HG03025 (cell line): ENCODE measurements around the gene AP3S2.
"Not testable (repeated sequence)": the region's sequence is repeated elsewhere in the genome, so short reads cannot be mapped to it uniquely, and the experiment has no call there.

Experiments used
- ATAC-seq: cut with Tn5 transposase; IDR thresholded peaks from one replicate; pipeline ENCODE4 v1.9.1; 2021; ENCODE audit warnings: mild to moderate bottlenecking, moderate library complexity; ENCODE audit not compliant: unreplicated experiment, low FRiP score

The AP3S2 gene

DNA sequence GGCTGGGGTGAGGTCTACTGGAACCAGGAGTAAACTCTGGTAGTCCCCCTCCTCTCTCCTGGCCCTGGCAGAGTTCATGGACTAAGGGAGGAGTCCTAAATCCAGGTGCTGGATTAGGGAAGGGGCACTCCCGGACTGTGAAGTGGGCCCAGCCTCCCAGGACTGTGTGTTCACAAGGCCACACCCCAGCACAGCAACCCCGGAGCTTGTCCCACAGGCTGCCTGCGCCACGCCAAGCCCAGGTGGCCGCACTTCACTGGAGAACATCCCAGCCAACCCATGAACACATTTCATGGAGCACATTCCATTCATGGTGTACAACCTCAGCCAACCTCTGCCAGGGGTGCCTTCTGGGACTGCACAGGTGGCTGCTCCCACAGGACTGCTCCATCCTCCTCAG, 10.7 kb upstream of the AP3S2 start:
- ATAC-seq = no peak

DNA sequence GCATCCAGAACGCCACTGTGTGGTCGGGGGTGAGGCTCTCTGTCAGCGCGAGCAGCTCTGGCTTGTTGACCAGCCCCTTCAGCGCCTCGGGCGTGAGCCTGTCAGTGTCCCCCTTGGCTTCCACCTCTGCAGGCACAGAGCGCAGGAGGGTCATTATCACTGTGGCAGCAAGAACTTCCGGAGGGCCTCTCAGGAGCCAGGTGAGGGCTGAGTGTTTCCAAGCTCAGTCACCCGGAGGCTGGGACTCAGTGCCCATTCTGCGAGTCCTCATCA, 10.0 kb upstream of the AP3S2 start:
- no peak for ATAC-seq

DNA sequence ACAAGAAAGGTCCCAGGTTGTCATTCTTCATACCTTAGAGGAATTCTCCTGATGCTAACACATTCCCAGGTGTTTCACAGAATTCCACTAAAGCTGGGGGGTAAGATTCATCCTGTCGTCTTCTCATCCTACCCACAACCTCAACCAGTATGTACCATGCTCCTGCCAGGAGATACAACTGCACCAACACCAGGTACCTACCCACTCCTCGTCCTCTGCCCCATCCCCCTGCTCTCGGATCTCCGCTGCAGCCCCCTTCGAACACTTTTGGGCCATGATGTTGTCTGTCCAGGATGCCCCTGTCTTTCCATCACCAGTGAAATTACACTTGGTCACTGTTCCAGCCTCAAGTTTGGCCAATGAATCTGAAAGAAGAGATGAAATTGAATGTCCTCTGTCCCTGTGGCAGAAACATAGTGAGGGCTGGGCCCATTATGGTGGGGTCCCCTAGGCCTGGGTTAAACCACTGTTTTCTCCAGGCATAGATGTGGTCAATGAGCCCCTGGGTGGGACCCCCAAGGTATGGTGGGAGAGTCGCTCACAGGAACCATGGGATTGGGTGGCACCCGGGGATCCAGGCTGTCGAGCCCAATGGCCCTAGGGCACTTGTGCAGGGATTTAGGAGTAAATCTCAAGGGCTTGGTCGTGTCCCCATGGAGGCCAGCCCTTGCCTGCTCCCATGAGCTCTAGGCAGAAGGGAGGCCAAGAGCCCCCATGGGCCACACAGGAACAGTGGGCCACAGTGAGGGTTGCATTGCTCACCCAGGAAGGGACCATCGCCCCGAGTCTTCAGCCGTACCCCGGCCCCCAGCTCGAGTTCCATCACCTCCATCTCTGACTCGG, 9.4 kb upstream of the AP3S2 start:
- ATAC-seq = no peak

DNA sequence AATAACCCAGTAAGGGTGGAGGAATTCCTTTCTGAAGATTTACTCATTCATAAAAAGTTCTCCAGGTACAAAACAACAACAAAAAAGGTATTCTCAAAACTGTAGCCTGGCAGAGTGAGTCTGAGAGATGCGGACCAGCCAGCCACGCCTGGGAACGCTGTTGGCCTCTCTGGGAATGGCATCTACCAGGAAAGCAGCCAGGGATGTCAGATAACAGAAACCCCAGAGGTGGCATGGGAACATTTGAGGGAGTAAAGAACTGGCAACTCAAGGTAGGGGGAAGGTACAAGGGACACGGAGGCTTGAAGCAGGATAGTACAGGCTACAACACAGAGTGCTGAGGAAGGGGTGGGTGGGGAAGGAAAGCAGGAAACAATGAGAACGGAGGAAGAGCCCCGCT, 7.1 kb upstream of the AP3S2 start:
- no peak for ATAC-seq

DNA sequence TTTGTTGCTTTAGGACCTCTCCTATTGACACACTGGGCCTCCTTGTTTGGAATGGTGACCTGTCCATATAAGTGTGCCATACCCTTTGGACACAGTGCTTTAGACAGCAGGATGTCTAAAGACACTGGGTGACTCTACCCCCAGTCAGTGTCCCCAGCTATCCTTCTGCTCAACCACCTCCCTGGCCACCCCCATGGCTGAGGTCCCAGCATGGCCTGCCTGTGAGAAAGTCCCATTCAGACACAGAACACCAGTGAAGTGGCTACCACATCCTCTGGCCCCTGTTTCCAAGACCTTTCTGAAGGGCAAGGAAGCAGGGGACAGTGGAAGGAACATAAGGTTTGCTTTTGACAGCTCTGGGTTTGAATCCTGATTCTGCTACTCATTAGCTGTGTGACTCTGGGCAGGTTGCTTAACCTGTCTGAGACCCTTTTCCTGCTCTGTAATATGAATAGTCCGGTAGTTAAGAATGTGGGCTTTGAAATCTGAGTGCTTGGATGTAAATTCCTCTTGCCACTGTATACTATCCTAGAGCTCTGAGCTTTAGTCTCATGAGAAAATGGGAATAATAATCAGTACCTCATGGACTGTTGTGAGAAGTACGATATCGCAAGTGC, 6.3 kb upstream of the AP3S2 start:
- no peak for ATAC-seq

DNA sequence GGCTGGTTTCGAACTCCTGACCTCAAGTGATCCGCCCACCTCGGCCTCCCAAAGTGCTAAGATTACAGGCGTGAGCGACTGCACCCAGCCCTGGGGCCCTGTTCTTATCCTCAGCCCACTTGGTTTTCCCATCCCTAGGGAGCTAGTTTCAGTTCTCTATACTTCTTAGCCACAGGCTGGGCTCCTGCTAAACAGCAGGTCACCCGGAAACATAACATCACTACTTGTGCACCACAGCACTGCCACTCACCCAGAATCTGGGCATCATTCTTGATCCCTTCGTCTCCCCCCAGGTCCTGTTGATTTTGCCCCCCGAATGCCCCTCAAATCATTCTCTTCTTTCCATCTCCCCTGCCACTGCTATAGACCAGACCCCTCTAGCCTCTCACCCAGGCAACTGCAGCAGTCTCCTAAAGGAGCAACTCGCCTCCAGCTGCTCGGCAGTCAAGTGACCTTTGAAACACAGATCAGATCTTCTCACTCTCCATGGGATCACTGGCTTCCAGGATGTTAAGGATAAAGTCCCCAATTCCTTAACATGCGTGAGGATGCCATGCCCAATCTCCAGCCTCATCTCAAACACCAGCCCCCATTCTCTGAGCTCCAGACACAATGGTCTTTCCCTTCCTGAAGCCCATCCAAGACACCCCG, 5.6 kb upstream of the AP3S2 start:
- ATAC-seq = no peak

DNA sequence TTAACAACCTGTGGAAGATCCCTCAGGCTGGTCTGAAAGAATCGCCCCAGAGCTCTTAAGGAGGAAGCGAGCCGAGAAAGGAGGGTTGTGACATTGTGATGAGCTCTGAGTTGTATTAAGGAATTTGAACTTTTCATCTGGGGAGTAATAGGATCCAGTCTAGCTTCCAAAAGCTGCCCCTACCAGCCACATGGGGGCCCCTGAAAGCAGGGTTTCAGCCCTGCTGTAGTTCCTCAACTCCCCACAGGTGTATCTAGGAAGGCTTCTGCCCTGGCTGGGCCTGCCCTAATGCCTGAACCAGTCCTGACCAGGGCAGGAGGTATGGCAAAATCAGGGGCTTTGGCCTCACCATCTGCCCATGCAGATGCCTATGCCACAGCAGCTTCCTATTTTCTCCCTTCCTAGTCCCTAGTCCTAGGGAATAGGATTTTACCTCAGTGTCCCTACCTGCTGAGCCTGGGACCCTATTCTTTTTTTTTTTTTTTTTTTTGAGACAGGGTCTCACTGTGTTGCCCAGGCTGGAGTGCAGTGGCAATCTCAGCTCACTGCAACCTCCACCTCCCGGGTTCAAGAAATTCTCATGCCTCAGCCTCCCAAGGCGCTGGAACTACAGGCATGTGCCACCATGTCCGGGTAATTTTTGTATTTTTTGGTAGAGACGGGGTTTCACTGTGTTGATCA, 5.0 kb upstream of the AP3S2 start:
- ATAC-seq = no peak

DNA sequence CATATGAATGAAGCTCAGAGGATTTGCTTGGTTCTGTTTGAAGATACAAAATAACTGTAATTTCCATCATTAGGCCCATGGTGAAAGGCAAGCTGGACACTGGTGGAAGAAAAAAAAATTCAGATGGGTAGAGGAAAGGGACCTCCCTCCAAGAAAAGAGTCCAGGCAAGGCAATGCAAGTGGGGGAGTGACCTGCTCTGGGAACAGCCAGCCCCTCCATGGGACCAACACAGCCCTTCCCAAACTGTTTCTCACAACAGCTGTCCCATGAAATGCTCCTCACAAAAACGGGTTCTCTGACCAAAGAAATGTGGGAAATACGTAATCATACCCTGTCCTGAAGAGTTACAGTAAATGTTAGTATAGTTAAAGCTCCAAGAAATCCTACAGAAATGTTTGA, 4.4 kb upstream of the AP3S2 start:
- no peak for ATAC-seq

DNA sequence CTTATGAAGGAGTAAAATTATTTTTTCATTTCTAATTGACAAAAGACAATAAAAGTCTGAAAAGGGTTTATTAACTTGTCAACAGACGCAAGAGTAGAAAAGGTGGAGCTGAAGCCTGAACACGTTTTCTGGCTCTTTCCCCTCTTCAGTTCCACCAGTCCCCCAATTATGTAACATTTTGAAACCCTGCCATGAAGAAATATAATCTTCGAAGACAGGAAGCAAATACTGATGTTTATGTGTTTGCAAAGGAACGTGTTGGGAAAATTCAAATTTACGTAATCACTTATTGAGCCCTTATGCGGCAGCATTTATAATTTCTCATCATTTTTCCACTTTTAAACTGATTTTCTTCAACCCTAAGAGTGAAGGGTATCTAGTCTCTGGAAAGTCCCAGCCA, 767 bp downstream of the AP3S2 start:
- no peak for ATAC-seq

DNA sequence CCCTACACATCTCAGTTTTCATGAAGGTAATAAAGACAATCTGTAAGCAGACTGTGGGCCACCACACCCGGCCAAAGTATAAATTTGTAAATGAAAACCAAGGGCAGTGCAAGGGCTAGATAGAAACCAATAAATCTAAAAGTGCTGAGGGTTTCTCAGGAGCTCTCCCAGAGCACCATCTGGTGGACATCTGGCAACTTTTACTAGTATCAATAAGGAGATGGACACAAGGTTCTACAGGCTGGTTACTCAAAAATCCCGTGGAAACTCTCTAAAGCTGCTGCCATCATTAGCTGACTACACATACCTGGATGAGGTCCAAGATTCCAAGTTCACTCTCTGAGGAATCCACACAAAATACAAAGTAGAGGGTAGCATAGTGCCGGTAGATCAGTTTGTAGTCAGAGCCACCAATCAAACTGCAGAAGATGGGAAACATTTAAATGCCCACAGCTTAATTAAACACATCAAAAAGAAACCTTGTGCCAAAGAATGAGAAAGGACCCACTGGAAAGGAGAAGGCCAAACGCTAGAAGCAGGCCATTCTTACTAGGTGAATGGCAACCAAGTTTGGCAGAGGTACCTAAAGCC, 5.5 kb downstream of the AP3S2 start:
- ATAC-seq = no peak

DNA sequence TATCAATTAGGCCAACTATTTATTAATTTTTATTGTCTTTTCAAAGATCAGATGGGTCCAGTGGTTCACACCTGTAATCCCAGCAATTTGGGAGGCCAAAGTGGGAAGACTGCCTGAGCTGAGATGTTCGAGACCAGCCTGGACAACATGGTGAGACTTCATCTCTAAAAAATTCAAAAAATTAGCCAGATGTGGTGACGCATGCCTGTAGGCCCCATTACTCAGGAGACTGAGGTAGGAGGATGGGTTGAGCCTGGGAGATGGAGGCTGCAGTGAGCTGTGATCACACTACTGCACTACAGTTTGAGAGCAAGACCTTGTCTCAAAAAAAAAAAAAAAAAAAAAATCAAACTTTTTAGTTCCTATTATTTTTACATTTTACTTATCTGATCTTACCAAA, 8.2 kb downstream of the AP3S2 start:
- no peak for ATAC-seq

DNA sequence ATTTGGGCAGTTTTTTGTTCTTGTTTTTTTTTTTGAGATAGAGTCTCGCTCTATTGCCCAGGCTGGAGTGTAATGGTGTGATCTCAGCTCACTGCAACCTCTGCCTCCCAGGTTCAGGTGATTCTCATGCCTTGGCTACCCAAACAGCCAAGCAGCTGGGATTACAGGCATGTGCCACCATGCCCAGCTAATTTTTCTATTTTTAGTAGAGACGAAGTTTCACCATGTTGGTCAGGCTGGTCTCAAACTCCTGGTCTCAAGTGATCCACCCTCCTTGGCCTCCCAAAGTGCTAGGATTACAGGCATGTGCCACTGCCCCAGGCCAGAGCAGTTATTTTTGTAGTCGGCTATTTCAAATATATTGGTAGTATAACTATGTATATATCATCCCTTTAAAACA, 8.6 kb downstream of the AP3S2 start:
- not testable (repeated sequence) for ATAC-seq

DNA sequence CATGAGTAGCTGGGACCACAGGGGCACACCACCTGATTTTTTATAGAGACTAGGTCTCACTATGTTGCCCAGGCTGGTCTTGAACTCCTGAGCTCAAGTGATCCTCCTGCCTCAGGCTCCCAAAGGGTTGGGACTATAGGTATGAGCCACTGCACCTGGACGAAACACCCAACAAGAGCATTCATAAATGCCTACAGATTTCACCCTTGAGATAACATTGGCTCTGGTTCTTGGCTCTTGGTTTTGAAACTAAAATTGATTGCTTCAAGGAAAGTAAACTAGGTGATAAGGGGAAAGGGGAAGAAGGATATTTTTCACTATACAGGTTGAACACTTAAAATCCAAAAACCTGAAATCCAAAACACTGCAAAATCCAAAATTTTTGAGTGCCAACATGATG, 10.3 kb downstream of the AP3S2 start:
- no peak for ATAC-seq

DNA sequence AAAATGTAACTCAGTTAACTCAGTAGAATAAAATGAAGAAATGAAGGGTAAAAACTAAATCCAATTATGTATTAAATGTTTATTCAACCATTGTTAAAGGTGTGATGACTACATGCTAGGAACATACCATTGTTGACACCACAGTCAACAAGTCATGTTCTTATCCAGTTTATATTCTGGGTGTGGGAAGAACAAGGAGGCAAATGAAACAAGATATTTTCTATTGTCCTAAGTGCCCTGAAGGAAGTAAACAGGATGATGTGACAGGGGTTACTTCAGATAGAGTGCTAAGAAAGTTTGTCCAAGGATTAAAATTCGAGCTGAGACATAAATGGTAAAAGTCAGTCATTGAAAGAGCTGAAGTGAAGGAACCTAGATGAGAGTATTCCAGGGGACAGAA, 13.1 kb downstream of the AP3S2 start:
- no peak for ATAC-seq

DNA sequence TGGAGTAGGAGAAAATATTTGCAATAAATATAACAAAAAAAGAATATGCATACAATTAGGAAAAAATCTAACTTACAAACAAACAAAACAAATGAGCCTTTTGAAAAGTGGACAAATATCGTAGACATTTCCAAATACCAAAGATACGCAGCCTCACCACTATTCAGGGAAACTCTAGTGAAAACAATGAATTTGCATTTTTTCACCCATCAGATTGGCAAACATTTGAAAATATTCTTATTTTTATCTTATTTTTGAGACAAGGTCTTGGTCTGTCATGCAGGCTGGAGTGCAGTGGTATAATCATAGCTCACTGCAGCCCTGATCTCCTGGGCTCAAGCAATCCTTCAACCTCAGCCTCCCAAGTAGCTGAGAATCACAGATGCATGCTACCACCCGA, 15.5 kb downstream of the AP3S2 start:
- no peak for ATAC-seq

DNA sequence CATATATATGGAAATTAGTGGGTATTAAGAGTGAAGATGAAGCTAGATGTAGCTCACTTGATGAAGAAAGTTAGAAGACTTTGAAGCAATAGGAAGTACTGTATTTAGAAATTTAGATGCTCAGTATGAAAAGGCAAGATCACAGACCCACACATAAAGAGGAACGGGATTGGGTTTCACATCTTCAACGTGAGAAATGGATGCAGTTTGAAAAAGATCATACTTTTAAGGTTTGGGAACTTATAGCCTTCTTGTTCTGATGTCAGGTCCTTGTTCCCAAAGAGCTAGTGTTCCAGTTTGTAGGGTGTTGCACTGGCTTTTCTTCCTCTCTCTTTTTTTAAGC, 16.7 kb downstream of the AP3S2 start:
- no peak for ATAC-seq

DNA sequence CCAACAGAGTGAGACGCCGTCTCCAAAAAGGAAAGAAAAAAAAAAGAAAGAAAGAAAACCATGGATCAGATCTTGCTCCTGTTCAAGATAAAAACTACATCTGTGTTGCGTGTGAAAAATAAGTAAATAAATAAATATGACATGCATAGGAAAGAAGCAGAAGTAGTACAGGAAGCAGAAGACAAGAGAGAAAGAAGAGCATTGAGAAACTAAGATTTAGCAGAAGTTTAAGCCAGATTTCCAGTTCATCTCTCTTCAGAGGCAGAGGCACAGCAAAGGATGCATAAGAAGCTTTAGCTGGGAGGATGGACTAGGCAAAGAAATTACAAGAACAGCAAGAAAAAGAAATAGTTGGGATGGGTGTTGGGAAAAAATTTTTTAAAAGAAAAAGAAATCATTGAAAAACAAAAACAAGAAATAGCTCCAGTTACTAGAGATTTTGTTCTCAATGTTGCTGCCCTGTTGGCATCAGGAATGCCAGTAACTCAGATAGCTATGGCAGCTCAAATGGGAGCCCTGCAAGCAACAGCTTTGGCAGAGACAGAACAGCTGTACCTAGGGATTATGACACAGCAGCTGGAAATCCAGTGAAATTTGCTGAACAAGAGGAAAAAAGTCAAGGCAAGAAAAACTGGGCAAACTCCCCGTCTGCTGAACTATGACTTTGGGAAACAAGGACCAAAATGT, 17.3 kb downstream of the AP3S2 start:
- ATAC-seq = no peak

DNA sequence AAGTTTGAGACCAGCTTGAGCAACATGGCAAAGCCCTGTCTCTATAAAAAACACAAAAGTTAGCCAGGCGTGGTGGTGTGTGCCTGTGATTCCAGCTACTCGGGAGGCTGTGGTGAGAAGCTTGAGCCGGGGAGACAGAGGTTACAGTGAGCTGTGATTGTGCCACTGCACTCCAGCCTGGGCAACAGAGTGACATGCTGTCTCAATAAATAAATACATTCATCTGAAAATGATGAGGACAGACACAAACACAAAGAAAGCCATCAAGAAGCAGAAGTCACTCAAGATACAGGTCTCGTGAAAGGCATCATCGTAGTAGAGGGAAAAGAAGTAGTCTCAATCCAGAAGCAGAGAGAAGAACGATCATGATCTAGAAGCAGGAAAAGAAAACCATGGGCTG, 18.1 kb downstream of the AP3S2 start:
- no peak for ATAC-seq

DNA sequence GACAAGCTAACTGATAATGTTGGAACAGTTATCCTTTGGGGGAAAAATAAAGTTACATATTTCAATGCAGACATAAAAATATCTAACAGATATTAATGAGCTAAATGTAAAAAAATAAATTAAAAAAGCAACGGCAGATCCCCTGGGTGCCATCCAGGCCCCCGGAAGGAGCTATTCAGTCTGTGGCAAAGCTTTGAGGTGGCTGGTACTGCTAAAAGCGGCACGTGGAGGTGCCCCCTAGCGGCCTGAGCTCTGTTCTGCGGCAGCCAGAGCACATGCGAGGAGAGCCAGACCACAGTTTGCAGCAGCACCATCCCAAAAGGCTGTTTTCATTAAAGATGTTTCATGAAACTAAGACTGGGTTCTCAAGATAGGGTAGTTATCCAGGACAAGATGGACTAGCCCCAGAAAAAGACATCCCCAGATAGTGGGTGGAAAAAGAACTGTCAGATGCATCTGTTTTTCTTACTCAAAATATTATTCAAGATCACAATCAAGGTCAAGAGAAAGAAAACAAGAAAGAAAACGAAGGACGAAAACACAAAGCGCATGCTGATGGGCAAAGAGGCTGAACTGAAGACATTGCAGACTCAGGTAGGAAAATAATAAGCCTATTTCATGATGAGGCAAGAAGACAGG, 18.7 kb downstream of the AP3S2 start:
- no peak for ATAC-seq

DNA sequence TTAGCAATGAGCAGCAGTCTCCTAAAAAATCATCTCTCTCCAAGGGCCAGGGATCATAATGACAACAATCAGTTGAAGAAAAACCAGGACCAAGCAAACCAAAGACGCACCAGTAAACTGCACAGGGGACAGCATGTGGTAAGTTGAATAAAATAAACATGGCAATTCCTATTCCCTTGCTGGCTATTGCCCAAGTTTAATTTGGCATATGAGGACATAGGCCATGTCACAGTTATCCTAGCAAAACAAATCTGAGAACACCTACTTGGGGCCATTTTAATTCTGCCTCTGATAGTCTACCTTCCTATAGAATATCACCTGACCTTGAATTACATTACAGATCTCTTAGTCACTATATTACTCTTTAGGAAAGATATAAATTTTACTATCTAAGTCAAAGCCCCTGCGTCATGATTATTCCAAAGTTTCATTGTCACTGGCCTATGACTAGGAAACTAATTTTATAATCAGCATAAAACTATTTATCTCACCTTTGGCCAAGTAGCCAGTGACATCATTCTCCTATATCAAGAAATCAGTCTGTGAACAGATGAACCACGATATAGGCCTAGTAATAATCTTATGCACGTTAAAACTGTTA, 23.0 kb downstream of the AP3S2 start:
- no peak for ATAC-seq
